ENCODE data around the gene EPHA1. TPM values are rescaled to one million over a fixed set of nuclear protein-coding genes. Genes with fewer than 3 reads are reported as not detected.

Gene EPHA1
- total and polyA plus RNA-seq, 2 of the 4 experiments (the other 2 are of a cell fraction), result 0.10 TPM; not detected in 1

- no CpG with 5 or more reads among the region's 2 CpGs for WGBS, 2 experiments (ENCODE audit: extremely low coverage in 2 of 2, insufficient read length in 1 of 2)
- dilution Hi-C loops (cut with HindIII; ENCODE audit: low sequenced_read_pairs, unreplicated experiment) (no loop called here), intact Hi-C loops (cut with micrococcal nuclease) (no loop called here), in situ Hi-C loops (cut with MboI; ENCODE audit: low sequenced_read_pairs) (loop anchor here (25.0 kb wide), 1 partner anchor 428 kb away; no protein-coding TSS in a partner anchor)
- H2BK20ac ChIP-seq (ENCODE audit: low read depth, low read length), result no peak overlapping the region
- H3K36me3 ChIP-seq (ENCODE audit: control insufficient read depth, insufficient read depth, low read length), result no peaks in the 10 kb centered on the region
- no peak overlapping the region for H2BK120ac ChIP-seq (ENCODE audit: low read depth, low read length)
- TF ChIP-seq BHLHE40 (IDR thresholded peaks at IDR 0.05; ENCODE audit: low read depth, low read length), result no peak
- no peak for TF ChIP-seq SMC3 (IDR thresholded peaks at IDR 0.05; ENCODE audit: low read depth, low read length)
- TF ChIP-seq RCOR1 (IDR thresholded peaks at IDR 0.05; ENCODE audit: insufficient replicate concordance, low read length), result no peak
- no peak for TF ChIP-seq MXI1 (IDR thresholded peaks at IDR 0.05; ENCODE audit: borderline replicate concordance, low read depth, low read length)
- TF ChIP-seq RFX5 (IDR thresholded peaks at IDR 0.05; ENCODE audit: low read depth, low read length), result no peak
- TF ChIP-seq CEBPB (IDR thresholded peaks at IDR 0.05; ENCODE audit: low read depth, low read length), result no peak
- TF ChIP-seq RAD21 (IDR thresholded peaks at IDR 0.05; ENCODE audit: low read length), result no peak
- H3K27me3 ChIP-seq (ENCODE audit: control insufficient read depth, insufficient read depth, low read length), result peaks cover 8% of the 10 kb centered on the region
- no peaks in the 10 kb centered on the region for H3K9me3 ChIP-seq (ENCODE audit: control insufficient read depth, insufficient read depth, low read length)
- no peak overlapping the region for H2AK5ac ChIP-seq (ENCODE audit: low read depth, low read length)
- H2BK15ac ChIP-seq (ENCODE audit: low read depth, low read length), result no peak overlapping the region
- no peak overlapping the region for H3K56ac ChIP-seq (ENCODE audit: extremely low read depth, insufficient read depth, low read length)
- no peak overlapping the region for H2BK5ac ChIP-seq (ENCODE audit: low read depth, low read length, poor library complexity, severe bottlenecking)
- DNase-seq (no peak), ATAC-seq (ENCODE audit: low read depth) (no peak)
- POLR2A ChIA-PET (ENCODE audit: unreplicated experiment), result interaction anchor here (0.5 kb wide), 1 partner anchor 47 kb away, joined by 7 read pairs; no protein-coding TSS in a partner anchor
- no peak overlapping the region for H3K9ac ChIP-seq (ENCODE audit: low read depth, low read length)
- H3K18ac ChIP-seq (ENCODE audit: low read depth, low read length), result no peak overlapping the region
- H3K23ac ChIP-seq (ENCODE audit: low read depth, low read length), result no peak overlapping the region
- H3K4me2 ChIP-seq (ENCODE audit: low read depth, low read length), result no peak overlapping the region
- no peak overlapping the region for H3K4me3 ChIP-seq (ENCODE audit: insufficient read depth, low read depth, low read length)
- H3K79me1 ChIP-seq (ENCODE audit: low read depth in 1 of 2, low read length in 2 of 2), result no peaks in the 10 kb centered on the region
- H4K20me1 ChIP-seq (ENCODE audit: insufficient read depth, low read length), result no peaks in the 10 kb centered on the region
- H3K4me1 ChIP-seq (ENCODE audit: control insufficient read depth, insufficient read depth, low read length), result no peaks in the 10 kb centered on the region
- H4K91ac ChIP-seq (ENCODE audit: insufficient read depth, low read depth, low read length), result no peak overlapping the region
- H3K4ac ChIP-seq (ENCODE audit: low read depth, low read length), result no peak overlapping the region
- H3K9me1 ChIP-seq (ENCODE audit: insufficient read depth, low read length), result no peaks in the 10 kb centered on the region
- no peak overlapping the region for H2AFZ ChIP-seq (replicated peaks; ENCODE audit: low read length, poor library complexity)
- no TSS peak for BruUV-seq (replicated peaks)
- H3K27ac ChIP-seq (ENCODE audit: insufficient read depth, low read length), result no peak overlapping the region
- H3K14ac ChIP-seq (replicated peaks; ENCODE audit: low read depth, low read length), result no peak overlapping the region
- H4K8ac ChIP-seq (ENCODE audit: low read depth in 2 of 2, low read length in 2 of 2), result no peak overlapping the region
- no peak overlapping the region for H4K5ac ChIP-seq (ENCODE audit: low read depth, low read length)
- H2AK9ac ChIP-seq (replicated peaks; ENCODE audit: low read depth, low read length, poor library complexity), result no peak overlapping the region
- CTCF ChIA-PET, result interaction anchor here (0.6 kb wide), 1 partner anchor 60 kb away, joined by 9 read pairs; no protein-coding TSS in a partner anchor
Measured at GRCh38 chr7:143439866-143440265, 31.2 kb upstream of the EPHA1 start.

Measured in IMR-90 (cell line).